Activated T-cell treated with anti-CD3 and anti-CD28 coated beads for 24 hours (primary cell): ENCODE measurements around the gene CABCOCO1.

ENCODE experiments used
- DNase-seq: peaks from one replicate; pipeline ENCODE4 v3.0.0-alpha.2; 2020; ENCODE audit warnings: low read depth

The CABCOCO1 gene

DNA sequence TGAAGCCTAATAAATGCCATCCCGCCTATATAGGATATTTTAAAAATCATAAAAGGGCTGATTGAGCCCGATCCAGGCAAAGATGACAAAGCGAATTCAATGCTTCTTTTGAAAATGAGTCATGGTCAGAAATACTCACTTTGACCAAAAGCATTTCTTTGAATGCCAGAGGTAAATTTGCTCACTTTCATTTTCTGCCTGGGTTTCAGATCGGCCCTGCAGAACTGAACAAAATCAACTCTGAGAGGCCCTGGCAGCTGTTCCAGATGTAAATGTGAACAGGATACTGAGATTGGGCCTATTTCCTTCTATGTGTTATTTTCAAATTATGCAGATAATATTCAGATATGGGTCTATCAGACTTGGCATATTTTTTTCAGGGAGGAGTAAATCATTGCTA lies 124.0 kb downstream of the CABCOCO1 start:
- DNase-seq: no peak

DNA sequence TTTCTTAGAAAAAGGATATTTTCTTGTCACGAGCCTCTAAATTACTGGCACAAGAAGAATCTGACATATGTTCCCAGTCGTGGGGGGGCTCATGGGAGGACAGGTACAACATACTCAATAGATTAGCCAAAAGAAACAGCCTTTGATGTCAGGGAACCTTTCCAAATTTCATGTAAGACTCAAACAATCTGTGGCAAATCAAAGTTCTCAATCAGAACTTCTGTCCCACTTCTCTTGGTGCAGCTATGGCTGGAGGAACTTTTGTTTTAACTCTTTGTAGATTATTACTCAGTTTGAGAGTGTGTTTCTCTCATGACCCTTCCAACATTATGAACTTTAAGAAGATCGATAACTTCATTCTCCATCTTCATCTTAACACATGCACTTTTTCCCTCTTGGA lies 124.4 kb downstream of the CABCOCO1 start:
- DNase-seq: no peak

DNA sequence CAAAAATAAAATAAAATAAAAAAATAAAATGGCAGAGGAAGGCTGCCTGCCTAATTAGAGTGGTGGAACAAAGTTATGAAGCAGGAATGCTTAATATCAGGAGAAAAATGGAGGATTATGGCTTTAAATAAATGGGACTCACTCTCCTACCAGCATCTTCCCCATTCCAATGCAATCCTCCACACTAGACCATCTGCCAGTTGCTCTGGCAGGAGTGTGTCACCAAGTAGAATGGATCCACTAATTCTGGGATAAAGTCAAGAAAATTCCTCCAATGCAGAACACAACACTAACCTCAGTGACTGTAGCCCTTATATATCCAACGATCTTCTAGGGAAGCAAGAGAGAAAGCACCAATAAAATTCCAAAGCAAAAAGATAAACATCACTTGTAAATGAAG lies 126.3 kb downstream of the CABCOCO1 start:
- no peak for DNase-seq

DNA sequence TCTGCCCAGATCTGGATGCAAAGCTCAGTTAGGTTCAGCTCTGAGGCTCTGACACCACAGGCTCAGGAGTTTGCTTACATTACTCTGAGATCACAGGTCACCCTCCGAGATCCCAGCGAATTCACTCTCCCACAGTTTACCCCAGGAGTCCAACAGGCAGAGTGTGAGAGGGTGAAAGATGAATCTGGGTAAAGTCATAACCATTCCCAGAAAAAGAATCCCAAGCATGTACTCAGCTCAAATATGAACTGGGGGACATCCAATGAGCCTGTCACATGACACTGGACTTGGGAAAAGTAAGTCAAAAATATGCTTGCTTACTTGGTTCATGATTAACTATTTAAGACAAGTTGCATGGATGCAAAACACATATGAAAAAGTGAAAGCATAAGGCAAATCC lies 128.5 kb downstream of the CABCOCO1 start:
- no peak for DNase-seq

DNA sequence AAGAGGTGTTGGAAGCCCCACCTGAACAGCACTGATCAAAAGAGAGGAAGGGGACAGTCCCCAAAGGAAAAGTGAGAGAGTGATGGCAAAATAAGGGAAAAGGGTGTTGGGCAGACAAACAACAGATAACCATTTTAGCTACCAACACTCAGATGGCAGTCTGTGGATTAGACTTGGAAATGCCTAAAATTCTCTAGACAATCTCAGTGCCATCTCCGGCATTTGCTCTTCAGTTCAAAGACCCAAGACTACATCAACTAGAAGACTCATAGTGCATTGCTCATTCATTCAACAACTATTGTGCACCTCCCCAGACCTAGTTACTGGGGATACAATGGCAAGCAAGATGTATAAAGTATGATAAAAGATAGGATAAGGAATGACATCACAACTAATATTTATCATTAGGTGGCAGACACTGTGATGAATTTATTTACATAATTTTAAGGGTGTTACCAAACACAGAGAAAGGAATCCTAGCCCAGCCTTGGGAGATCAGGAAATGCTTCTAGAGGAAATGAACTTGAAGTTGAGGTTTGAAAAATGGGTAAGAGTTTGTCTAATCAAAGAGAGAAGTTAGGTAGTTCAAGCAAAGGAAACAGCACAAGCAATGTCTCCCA lies 129.5 kb downstream of the CABCOCO1 start:
- DNase-seq: no peak

DNA sequence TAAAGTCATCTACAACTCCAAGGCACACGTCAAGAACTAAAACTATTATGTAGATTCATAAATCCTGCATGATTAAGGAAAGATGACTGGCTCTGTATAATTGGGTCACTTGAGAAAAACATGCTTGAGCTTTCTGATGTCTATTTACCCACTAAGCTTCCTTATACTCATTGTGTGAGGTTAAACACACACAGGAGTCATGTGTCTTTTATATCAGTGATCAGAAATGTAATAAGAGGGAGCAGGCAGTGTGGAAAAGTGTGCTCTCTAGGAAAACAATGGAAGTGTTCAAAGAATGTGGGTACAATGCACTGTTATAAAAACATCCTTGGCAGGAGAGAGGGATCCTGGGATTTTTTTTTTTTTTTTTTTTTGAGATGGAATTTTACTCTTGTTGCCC lies 130.2 kb downstream of the CABCOCO1 start:
- DNase-seq: no peak

DNA sequence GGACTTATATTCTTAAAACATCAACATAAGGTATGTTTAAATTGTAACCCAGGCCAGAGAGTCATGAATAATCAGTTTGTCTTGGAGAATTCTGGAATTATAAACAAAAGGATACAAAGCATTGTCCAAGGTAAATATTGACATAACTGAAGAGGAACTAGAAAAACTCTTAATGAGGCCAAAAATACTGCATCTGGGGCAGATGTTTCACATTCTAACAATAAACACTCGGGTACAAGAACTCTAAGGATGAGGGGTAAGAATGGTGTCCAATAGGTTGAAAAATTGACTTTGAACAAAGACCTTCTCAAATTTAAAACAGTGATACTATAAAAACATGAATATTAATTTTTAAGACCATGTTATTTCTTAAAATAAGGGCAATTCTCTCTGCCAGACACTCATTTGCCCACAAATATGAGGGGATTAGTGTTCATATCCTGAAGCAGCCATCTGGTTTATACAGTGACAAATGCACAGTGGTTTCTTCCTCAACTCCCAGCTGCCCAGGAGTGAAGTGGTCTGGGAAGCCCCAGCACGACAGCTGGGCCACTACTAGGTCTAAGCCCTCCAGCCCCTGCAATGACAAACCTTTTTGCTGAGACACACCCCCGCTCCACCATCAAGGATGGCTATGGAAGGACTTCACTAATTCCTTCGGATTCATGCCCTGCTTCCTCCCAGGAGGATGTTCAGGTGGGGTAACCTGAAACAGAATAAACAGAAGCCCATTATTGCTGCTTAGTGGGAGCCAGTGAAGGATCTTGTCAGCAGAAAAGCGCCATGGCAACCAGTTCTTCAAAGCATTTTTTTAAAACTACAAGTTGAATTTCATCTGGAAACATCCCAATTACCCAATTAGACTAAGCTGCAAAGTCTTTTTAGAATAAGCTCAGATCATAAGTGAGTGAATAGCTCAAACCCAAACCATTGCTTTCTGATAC lies 131.3 kb downstream of the CABCOCO1 start:
- no peak for DNase-seq

DNA sequence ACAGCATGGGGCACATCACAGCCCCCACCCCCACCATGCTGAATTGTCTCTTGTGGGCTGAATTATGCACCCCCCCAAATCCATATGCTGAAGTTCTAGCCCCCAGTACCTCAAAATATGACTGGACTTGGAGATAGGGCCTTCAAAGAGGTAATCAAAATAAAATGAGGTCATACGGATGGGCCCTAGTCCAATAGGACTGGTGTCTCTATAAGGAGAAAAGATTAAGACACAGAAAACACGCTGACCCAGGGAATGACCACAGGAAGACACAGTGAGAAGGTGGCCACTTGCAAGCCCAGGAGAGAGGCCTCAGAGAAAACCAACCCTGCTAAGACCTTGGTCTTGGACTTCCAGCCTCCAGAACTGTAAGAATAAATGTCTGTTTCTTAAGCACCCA lies 132.4 kb downstream of the CABCOCO1 start:
- no peak for DNase-seq

DNA sequence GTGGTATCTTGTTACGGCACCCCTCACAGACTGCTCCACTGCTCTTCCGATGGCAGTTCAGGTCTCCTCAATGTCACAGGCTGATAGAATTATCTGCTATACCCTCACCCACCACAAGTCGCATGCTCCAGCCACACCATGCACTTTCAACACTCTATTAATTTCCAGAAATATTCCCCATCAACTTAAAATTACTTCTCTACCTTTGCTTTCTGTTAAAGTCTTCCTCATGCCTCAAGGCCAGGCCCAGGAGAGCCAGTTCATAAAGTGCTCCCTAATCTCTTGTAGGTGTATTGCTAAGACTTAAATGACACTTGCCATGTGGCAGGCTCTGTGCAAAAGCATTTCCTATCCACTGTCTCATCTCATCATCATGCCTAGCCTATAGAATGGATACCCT lies 132.8 kb downstream of the CABCOCO1 start:
- no peak for DNase-seq

DNA sequence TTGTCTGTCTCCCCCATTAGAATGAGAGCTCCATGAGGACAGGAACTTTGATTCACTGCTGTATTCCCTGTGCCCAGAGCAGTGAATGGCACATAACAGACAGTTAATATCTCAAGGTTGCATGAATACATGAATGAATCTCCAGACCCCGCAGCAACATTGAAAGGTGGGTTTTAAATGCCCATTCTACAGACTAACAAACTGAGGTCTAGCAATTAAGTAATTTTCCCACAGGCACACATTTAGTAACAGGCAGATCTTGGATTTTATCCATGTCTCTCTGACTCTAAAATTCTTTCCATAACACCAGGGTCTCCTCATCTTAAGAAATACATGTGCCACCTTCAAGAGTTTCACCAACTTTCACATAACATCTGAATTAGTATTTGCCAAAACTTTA lies 134.1 kb downstream of the CABCOCO1 start:
- no peak for DNase-seq

DNA sequence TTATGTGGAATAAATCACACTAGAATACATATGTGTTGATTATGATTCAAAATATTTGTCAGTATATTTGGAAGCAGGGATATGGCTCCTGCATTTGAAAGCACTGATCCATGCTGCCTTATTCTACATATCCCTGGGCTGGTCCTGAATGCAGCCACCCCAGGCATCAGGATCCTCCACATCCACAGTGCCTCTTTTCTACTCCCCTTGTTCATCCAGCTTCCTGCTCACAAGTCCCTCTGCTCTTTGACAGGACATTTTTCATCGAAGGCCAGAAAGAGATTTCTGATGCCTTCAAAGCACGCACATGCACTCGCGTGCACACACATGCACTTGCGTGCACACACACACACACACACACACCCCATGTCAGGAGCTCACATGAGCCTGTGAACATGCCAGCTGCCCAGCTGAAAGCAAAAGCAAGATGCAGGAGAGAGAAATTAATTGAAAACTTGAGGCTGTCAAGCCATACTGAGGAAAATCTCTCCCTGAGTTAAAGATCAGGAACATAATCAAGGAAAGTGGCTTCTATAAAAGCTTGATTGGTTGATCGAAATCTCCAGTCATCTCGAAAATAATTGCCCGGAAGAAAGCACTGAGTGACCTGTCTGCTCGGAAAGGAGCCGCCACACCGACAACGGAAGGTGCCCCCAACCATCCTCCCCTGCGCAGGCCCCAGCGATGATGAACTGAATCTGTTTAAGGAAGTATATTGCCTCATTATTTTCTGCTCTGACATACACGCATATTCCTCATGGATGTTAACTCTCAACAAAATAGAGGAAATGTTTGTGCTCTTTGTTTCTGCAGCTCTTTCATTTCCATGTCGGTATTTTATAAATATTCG lies 134.8 kb downstream of the CABCOCO1 start:
- no peak for DNase-seq

DNA sequence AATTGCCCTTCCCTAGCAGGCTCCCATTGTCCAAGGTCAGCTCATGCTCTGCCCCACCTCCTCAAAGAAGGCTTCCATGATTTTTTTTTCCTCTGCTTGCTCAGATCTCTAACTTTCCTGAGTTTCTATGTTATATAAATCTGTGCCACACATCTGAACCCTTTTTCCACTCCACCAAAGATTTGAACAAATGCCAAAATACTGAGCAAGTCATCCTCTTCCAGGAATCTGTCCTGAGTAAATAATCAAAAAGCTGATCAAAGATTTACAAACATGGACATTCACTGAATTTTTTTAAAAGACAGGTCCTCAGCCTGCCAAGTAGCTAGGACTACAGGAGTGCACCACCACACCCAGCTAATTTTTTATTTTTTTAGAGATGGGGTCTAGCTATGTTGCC lies 136.0 kb downstream of the CABCOCO1 start:
- DNase-seq: no peak

DNA sequence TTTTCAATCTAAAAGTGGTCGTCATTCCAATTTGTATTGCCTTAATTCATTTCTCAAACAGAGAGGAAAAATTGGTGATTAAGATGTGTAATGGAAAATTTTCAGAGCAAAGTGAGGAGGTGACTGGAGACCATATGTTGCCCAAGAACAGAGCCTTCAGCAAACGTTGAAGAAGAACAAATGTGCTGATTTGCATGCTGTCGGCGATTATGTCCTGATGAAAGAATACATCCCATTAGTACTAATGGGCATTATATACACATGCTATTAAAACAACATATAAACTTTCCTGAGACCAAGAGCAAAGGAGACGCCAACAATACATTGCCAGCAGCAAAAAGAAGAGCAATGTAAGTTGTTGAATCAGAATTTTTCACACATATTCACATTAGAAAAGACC lies 138.8 kb downstream of the CABCOCO1 start:
- no peak for DNase-seq

DNA sequence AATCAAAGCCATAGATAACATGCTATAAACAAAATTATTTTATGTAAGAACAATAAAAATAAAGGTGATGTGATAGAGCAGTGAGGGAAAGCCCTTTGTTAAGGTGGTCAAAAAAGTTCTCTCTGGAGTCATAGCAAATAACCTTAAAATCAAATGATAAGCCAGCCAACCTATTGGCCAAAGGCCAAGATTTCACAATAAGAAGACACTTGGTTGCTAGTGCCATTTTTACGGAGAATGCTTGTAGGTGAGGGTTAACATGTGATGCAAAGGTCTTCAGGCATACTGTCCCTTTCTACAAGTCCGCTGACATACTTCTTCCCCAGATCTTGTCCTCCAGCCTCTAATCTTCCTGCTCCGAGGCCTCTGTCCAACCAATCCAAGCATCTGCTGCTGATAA lies 140.5 kb downstream of the CABCOCO1 start:
- no peak for DNase-seq

DNA sequence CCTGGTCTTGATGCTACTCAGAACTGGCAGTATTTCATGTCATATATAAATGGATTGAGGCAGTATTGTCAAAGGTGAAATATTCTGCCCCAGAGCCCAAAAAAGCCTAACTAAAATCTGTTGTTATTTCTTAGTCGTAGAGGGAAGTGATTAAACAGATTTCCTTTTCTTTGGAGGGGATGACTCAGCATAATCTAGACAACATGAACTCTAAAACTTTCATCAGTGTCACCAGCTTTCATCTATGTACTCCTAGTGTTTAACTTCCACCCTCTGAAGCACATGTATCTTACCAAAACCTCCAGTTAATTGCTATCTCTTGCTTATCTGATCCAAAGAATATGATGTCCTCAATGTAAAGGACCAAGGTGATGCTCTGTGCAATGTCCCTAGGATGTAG lies 141.7 kb downstream of the CABCOCO1 start:
- no peak for DNase-seq

DNA sequence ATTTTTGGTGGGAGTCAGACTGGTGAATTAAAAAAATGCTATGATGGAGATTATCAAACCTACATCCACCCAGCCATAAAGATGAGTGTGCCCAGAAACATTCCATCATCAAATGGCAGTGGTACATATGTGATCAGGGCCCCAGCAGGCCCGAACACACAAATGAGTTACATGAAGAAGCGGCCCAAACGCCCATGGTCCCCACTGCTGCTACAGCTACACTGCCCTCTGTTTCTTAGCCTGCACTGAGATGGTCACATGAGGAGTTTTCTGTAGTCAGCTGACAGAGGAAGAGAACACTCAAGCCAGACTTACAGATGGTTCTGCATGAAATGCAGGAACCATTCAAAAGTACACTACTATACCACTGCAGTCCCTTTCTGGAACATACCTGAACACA lies 142.4 kb downstream of the CABCOCO1 start:
- DNase-seq: no peak

DNA sequence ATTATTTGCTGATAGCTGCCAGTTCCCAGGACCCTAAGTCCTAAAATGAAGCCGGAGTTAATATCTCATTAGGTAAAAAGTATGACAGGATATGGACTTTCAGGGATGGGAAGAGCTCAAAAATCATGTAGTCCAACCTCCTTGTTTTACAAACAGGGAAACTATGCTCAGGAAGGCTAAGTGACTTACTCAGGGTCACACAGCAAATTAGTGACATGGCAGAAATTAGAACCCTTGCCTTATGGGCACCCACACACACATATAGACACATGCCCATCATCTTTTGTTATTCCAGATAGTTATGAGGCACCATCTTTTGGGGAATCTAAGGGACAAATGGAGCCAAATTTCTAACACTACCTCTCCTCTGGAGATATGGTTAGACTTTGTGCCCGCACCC lies 147.5 kb downstream of the CABCOCO1 start:
- no peak for DNase-seq

DNA sequence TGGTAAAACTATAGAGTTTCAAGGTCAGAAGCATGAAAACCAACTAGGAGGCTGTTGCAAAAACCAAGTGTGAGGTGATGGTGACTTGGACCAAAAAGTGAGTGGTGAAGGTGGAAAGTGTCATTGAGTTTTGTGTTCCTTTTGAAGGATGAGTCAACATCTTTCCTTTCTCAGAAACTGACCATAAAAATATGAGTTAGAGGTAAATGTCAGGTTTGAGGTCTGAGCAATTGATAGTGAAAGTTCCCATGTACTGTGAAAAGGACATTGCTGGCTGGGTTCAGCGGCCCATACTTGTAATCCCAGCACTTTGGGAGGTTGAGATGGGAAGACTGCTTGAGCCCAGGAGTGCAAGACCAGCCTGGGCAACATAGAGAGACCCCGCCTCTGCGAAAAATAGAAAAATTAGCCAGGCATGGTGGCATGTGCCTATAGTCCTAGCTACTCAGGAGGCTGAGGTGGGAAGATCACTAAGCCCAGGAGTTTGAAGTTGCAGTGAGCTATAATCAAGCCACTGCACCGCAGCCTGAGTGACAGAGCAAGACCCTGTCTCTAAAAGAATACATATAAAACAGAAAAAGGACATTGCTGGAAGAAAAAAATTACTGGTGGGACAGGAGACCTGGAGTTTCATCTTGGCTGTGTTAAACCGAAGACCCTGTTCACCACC lies 149.5 kb downstream of the CABCOCO1 start:
- DNase-seq: no peak

DNA sequence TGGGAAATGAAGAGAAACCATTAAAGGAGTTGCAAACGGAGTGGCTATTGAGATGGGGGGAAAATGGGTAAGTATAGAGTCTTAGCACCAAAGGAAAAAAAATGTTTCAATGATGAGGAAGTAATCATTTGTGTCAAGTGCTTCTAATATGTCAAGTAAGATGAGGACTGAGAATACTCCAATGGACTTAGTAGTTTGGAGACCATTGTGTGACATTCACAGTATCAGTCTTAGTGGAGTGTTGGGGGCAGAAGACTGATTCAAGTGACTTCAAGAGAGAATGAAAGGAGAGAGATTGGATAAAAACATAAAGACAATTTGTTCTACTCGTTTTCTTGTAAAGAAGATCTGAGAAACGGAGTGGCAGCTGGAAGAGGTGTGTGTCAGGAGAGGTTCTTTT lies 150.2 kb downstream of the CABCOCO1 start:
- DNase-seq: no peak

DNA sequence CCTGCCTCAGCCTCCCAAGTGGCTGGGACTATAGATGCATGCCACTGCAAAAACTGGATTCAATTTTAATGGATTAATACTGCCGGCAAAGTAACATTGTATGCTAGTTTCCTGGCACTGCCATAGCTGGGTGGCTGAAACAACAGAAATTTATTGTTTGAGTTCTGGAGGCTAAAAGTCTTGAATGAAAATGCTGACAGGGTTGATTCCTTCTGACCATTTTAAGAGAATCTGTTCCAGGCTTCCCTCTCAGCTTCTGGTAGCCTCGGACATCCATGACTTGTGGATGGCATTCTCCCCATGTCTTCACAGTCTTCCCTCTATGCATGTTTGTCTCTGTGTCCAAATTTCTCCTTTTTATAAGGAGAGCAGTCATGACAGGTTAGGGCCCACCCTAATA lies 151.4 kb downstream of the CABCOCO1 start:
- no peak for DNase-seq

DNA sequence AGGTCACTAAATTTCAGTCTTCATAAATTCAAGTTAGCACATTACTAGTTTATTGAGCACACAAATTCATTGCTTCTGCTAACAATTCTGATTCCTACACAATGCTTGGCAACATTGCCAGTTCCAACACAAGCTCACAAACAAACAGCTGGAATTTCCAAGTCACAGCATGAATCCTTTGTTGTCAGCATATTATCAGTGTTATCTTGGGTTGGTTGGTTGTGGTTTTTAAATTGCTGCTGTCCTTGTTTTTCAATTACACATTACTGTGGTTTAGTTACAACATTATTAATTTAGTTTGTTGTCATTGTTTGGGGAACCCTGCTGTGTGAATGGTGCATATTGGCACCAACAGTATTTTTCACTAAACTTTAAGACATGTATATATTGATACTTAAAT lies 152.8 kb downstream of the CABCOCO1 start:
- DNase-seq: no peak
